ENCODE measurements around the gene KCNJ4.
"Not testable (repeated sequence)": the region's sequence is repeated elsewhere in the genome, so short reads cannot be mapped to it uniquely, and the experiment has no call there.

KCNJ4 gene

GRCh38 chr22:38386918-38387317 lies 68.1 kb downstream of the KCNJ4 start:
- DNase-seq (ENCODE audit: low read depth in 3 of 3): not testable (repeated sequence)

- no peak for DNase-seq (ENCODE audit: low read depth in 3 of 3)
Observed at GRCh38 chr22:38383417-38383816, 71.6 kb downstream of the KCNJ4 start.

GRCh38 chr22:38381371-38381770 lies 73.6 kb downstream of the KCNJ4 start:
- DNase-seq (ENCODE audit: low read depth in 3 of 3): not testable (repeated sequence)

Data from stimulated activated CD4-positive, alpha-beta T cell treated with anti-CD3 and anti-CD28 coated beads, TNF-alpha, amount 100 ng/mL, for 48 hours (primary cell).